Activated CD8-positive, alpha-beta memory T cell treated with anti-CD3 and anti-CD28 coated beads, Interleukin-2, amount 50 U/mL, for 1 hour (primary cell): ENCODE results near the gene ANKLE1.
"Not testable (repeated sequence)": the region's sequence is repeated elsewhere in the genome, so short reads cannot be mapped to it uniquely, and the experiment has no call there.

Source experiments
- DNase-seq: peaks from one replicate; pipeline ENCODE4 v3.0.0-alpha.2; 2020; ENCODE audit errors: extremely low read depth

Gene ANKLE1

GRCh38 chr19:17282488-17283125 lies 906 bp downstream of the ANKLE1 start:
- DNase-seq: peak; percentile 50

DNA sequence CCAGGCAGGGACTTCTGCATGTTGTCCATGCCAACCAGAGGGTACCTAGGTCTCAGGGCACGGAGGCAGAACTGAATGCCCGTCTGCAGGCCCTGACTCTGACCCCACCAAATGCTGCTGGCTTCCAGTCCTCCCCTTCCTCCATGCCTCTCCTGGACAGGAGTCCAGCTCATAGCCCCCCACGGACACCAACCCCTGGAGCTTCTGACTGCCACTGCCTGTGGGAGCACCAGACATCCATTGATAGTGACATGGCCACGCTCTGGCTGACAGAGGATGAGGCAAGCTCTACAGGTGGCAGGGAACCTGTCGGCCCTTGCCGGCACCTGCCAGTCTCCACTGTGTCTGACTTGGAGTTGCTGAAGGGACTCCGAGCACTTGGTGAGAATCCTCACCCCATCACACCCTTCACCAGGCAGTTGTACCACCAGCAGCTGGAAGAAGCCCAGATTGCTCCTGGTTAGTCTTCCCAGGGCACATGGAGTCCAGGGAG lies 1.8 kb downstream of the ANKLE1 start:
- DNase-seq: no peak

DNA sequence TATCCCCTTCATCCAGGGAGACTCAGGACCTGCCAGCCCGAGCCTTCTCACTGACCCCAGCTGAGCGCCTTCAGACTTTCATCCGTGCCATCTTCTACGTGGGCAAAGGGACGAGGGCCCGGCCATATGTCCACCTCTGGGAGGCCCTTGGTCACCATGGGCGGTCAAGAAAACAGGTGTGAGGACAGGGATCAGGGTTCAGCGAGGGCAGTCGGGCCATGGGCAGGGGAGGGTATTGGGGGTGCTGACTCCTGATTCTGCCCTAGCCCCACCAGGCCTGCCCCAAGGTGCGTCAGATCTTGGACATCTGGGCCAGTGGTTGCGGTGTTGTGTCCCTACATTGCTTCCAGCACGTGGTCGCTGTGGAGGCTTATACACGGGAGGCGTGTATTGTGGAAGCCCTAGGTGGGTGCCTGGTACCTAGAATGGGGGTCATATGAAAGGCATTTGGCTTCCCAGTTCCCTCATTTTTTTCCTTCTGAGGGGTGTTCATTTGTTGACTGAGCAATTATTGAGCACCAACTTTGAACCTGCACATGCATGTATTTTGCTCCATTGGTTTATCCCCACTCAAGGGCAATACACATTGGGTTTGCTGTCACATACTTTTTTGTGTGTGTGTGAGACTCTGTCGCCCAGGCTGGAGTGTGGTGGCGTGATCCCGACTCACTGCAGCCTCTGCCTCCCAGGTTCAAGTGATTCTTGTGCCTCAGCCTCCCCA lies 3.9 kb downstream of the ANKLE1 start:
- DNase-seq: no peak

GRCh38 chr19:17286263-17286662 lies 4.6 kb downstream of the ANKLE1 start:
- no peak for DNase-seq

- DNase-seq: no peak
Observed at GRCh38 chr19:17286752-17287151, 5.1 kb downstream of the ANKLE1 start.

DNA sequence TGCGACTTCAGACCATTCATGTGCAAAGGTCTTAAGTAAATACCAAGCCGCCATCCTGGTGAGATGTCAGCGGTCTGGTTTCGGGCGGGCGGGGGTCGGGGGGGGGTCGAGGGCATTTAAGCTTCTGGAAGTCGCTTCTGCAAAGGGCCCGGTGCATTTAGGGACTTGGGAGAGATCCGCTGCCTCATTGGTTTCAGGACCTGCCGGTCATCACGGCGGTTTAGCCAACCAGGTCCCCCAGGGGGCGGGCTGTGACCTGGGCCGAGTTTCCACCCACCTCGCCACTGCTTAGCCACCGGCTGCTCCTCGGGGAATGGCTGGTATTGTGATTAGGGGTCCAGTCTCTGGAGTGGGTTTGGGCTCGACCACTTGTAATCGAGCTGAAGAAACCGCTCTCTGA lies 7.8 kb downstream of the ANKLE1 start:
- no peak for DNase-seq

DNA sequence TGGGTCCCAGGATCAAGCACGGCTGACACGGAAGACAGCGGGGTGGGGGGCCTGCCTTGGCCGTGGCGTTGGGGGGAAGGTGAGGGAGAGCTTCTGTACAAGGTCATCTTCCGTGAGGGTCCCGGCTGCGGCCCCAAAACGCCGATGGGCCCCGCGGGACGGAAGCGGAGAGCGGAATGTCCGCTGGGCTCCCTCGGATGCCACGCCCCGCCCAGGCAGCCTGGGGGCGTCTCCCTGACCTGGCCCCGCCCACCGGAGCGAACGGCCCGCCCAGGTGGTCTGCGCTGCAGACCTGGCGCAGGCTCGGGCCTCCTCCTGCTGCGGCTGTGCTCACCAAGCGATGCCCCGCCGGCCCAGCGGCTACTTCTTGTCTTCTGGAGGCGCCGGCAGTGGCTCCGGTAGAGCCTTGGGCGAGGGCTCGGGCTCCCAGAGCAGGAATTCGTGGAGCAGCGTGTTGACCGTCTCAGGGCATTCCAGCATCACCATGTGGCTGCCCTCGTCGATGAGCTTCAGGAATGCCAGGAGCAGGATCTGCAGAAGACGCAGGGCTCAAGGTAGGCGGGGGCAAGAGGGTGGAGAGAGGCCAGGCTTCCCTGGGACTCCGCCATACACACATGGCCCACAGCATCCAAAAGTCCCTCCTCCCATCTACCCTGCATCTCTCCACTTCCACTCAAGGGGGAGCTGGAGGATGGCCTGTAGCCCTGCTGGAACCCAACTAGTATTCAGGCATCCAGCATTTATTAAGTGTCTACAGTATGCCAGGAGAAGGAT lies 10.8 kb downstream of the ANKLE1 start:
- DNase-seq: peak; percentile 25

DNA sequence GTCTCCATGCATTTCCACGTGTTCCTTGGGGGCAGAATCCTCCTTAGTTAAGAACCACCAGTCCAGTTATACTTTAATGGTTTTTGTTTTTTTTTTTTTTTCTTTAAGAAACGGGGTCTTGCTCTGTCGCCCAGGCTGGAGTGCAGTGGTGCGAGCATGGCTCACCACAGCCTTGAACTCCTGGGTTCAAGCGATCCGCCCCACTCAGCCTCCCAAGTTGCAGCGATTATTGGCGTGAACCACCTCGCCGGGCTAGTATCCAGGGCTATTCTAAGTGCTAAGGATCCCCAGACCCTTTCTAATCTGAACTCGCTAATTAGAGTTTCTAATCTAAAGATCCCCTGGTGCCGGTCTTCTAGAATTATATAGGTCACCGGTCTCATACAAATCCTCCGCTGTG lies 11.9 kb downstream of the ANKLE1 start:
- DNase-seq: no peak

DNA sequence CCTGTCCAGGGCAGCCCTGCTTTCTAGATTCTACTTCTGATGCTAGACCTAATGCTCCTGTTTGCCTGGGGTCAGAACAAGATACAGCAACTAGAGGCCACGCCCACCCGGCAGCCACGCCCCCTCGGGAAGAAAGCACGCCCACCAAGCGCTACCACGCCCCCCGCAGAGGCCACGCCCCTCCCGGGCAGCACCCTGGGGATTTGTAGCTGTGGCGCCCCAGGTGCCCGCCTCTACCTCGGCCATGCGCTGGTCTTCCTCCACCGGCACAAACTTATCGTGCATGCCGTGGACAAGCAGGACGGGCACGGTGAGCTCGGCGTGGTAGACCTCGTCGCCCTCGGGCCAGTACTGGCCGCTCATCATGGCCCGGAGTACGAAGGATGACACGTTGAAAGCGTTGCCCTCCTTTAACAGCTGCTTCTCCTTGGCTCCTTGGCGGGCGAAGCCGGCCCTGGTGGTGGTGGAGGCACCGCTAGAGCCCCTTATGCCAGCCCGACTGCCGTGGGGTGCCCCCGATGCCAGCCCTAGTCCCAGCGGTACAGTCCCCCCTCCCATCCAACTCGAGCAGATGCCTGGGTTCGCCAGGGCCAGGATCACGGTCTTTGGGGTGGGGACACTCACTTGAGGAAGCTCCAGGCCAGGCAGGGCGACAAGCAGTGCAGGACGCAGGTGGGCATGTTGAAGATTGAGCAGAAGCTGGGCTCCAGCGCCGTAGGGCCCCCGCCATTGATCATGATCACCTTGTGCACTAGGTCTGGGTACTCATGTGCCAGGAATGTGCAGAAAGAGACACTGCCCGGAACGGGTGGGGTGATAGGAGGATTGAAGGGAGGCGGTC lies 12.6 kb downstream of the ANKLE1 start:
- DNase-seq: no peak

- DNase-seq: not testable (repeated sequence)
Observed at GRCh38 chr19:17295551-17295950, 13.8 kb downstream of the ANKLE1 start.

DNA sequence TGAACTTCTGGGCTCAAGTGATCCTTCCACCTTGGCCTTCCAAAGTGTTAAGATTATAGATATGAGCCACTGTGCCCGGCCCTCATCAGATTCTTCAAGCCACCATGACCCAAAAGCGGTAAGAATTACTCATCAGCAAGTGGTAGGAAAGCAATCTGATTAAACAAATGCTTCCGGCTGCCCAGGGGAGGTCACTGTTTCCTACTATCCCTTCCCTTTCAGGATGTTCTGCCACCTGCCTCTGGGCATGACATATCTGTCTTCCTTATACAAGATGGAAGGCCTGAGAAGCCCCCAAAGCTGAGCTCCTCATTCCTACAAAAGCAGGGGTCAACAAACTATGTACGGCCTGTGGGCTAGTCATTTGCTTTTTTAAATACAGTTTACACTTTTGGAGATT lies 14.6 kb downstream of the ANKLE1 start:
- no peak for DNase-seq

- no peak for DNase-seq
Observed at GRCh38 chr19:17296976-17297375, 15.3 kb downstream of the ANKLE1 start.

DNA sequence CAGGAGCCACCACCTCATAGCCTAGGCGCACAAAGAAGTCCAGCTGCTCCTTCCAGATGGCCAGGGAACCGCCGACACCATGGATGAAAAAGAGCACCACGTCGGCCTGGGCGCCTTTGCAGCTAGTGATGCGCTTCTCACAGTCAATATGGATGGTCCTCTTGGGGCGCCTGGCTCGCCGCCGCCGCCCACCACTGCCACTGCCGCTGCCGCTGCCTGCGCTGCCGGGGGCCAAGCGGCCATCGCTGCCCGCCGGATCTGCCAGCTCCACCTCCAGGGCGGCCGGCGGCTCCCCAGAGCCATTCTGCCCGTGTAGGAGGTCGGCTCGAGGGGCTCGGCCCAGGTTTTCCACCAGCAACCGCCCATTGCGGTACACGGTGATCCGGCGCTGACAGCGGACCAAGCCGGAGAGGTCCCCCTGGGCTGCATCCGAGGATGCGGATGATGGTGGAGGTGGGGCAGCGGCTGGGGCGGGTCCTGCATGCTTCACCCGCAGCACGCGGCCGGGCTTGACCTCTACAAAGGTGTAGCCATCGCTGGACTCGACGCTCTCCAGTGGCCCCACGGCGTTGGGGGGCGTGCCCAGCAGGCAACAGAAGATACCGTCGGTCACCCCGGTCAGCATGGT lies 19.4 kb downstream of the ANKLE1 start:
- DNase-seq: no peak

DNA sequence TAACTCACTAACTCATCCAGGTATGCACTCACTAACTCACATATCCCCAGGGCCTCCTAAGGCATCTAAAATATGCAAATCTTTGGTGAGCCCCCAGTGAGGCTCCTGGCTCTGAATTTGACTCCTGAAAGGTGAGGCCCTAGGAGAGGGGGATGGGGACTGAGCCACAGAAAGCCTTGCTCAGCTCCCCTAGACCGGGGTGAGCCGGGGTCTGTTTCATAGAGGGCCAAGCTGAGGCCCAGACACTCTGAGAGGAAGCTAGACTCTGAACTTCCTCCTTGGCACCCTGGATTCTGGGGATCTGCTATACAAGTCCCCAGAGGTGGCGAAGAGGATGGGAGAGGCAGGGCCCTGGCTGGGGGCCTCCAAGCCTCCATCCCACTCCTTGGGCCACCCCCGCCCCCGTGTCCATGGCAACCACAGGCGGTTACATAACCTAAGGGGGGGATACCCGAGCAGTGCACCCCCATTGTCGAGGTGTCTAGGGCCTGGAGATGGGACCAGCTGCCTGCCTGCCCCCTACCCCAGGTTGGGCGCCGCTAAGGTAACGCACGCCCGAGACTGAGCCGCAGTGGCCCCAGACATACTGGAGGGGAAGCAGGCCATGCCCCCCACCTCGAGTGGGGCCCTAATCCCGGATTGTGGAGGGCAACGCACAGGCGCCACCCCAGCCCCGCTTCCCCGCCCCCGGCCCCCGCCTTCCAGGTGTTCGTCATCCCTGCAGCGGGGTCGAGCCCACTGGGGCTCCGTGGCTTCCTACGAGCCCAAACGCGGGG lies 20.9 kb downstream of the ANKLE1 start:
- DNase-seq: no peak

DNA sequence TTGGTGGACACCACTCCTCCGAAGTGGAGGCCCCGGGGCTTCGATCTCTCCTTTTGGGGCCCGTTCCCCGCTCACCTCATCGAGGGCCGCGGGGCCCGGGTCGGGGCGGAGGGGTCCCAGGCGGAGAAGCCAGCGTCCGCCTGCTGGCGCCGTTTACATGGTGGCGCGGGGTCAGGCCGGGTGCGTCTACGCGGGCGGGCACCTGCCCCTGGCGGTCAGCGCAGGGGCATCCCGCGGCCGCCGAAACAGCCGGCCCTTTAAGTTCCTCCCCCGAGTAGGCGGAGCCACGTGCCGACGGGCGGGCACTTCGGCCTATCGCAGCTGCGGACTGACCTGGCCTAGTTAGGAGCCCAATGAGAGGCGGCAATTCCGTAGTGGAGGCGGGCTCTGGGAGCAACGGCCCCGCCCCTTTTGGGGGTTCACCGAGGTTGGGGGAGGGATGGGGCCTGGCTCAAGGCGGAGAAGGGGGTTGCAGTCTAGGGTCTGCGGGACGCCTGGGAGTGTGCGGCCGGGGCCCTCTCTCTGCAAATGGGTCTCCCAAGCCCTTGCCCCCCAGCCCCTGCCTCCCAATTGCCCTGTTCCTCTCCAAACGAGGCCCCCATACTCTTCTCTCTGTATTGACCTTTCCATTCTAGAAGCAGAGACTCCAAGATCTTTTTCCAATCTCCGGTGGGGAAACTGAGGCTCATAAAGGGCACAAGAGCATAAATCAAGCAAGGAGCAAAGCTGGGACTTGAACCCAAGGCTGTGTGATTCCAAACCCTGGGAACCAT lies 21.7 kb downstream of the ANKLE1 start, which contains the start of gene ABHD8:
TSS of gene ABHD8 (minus strand) at position 259 of the 773 bp plus-strand sequence. CDS start 1,809 bp downstream, outside the sequence.
- peak; percentile 83 for DNase-seq

- DNase-seq: no peak
Observed at GRCh38 chr19:17303940-17304267, 22.2 kb downstream of the ANKLE1 start.

- DNase-seq: no peak
Observed at GRCh38 chr19:17304386-17305215, 22.9 kb downstream of the ANKLE1 start.

- DNase-seq: no peak
Observed at GRCh38 chr19:17305216-17305516, 23.5 kb downstream of the ANKLE1 start.
